OCI-LY1 (cell line): ENCODE results near the gene LYRM7.
"Not testable (repeated sequence)": the region's sequence is repeated elsewhere in the genome, so short reads cannot be mapped to it uniquely, and the experiment has no call there.

Experiments used
- H2AFZ ChIP-seq: fragments of 200-600 bp; sonication (generic), shearing (Covaris generic); 2 replicates; pipeline ENCODE4 v1.6.0; 2014; ENCODE audit warnings: antibody characterized with exemption, mild to moderate bottlenecking, low read length
- H3F3A ChIP-seq: fragments of 200-600 bp; sonication (generic), shearing (Covaris generic); 2 replicates; pipeline ENCODE4 v1.6.0; 2014; ENCODE audit warnings: mild to moderate bottlenecking, antibody characterized with exemption, low read length, moderate library complexity; ENCODE audit not compliant: insufficient read depth
- H3K27ac ChIP-seq: fragments of 200-600 bp; sonication (generic); 2 replicates; pipeline ENCODE4 v1.5.1; 2014; ENCODE audit warnings: low read length, mixed run types, mild to moderate bottlenecking, low read depth; ENCODE audit not compliant: poor library complexity, severe bottlenecking
- H3K27me3 ChIP-seq: fragments of 200-600 bp; sonication (generic); 2 replicates; pipeline ENCODE4 v1.6.0; 2014; ENCODE audit warnings: antibody characterized with exemption, mild to moderate bottlenecking, low read length, moderate library complexity; ENCODE audit not compliant: insufficient read depth
- H3K36me3 ChIP-seq: fragments of 200-600 bp; sonication (generic); 2 replicates; pipeline ENCODE4 v1.6.1; 2014; ENCODE audit warnings: mild to moderate bottlenecking, antibody characterized with exemption, low read length, moderate library complexity, mixed read lengths; ENCODE audit not compliant: insufficient read depth
- H3K4me1 ChIP-seq: fragments of 200-600 bp; sonication (generic); 2 replicates; pipeline ENCODE4 v1.5.1; 2014; ENCODE audit warnings: mild to moderate bottlenecking, low read length, moderate library complexity; ENCODE audit not compliant: insufficient read depth, severe bottlenecking
- H3K4me2 ChIP-seq: fragments of 200-600 bp; sonication (generic), shearing (Covaris generic); 2 replicates; pipeline ENCODE4 v1.6.1; 2014; ENCODE audit warnings: low read length
- H3K4me3 ChIP-seq: fragments of 200-600 bp; sonication (generic); 2 replicates; pipeline ENCODE4 v1.5.1; 2014; ENCODE audit warnings: low read length, low read depth, mild to moderate bottlenecking, mixed read lengths; ENCODE audit not compliant: poor library complexity, severe bottlenecking
- H3K79me2 ChIP-seq: fragments of 200-600 bp; shearing (Covaris generic); 2 replicates; pipeline ENCODE4 v1.6.1; 2016; ENCODE audit warnings: mixed run types, low read length, mixed read lengths; ENCODE audit not compliant: insufficient read depth
- H3K9ac ChIP-seq: fragments of 200-600 bp; sonication (generic), shearing (Covaris generic); 2 replicates; pipeline ENCODE4 v1.6.1; 2014; ENCODE audit warnings: mild to moderate bottlenecking, low read length, mixed read lengths
- H3K9me2 ChIP-seq: fragments of 200-600 bp; sonication (generic), shearing (Covaris generic); 2 replicates; pipeline ENCODE4 v1.6.1; 2014; ENCODE audit warnings: low read depth, mild to moderate bottlenecking, low read length, mixed read lengths
- H3K9me3 ChIP-seq: fragments of 200-600 bp; shearing (Covaris generic); 2 replicates; pipeline ENCODE4 v1.6.1; 2014; ENCODE audit warnings: low read length, mixed read lengths
- H4K20me1 ChIP-seq: fragments of 200-600 bp; sonication (generic), shearing (Covaris generic); 2 replicates; pipeline ENCODE4 v1.6.0; 2016; ENCODE audit warnings: mild to moderate bottlenecking, low read length; ENCODE audit not compliant: insufficient read depth
- EZH2 ChIP-seq: fragments of 200-600 bp; sonication (generic), shearing (Covaris generic); IDR thresholded peaks from 2 replicates; pipeline ENCODE4 v1.8.0; 2017; ENCODE audit warnings: borderline replicate concordance, mixed run types, mild to moderate bottlenecking, antibody characterized with exemption, low read length, moderate library complexity, mixed read lengths
- TF ChIP-seq, protein P1 (sequence below): fragments of 200-600 bp; sonication (generic), shearing (Covaris generic); IDR thresholded peaks from 2 replicates; pipeline ENCODE4 v1.5.1; 2017; ENCODE audit warnings: mild to moderate bottlenecking, antibody characterized with exemption, low read length, moderate library complexity, mixed read lengths

LYRM7 gene

DNA sequence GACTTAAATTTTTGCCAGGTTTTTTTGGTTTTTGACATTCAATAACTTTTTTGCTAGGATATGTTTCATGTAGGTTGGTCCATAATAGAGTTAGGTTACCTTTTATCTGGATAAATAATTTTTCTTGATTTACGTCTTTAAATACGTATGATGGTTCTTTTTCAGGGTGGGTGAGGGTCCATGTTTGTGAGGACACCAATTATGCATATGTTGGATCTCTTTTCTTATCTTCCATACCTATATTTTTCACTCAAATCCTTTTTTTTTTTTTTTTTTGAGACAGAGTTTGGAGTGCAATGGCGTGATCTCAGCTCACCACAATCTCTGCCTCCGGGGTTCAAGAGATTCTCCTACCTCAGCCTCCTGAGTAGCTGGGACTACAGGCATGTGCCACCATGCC is 75.8 kb downstream of the LYRM7 start:
- peaks cover 49% of the 10 kb centered on the region for H3K36me3 ChIP-seq
- H3K9ac ChIP-seq, result no peak overlapping the region
- no peak overlapping the region for H3K4me3 ChIP-seq
- H4K20me1 ChIP-seq, result no peaks in the 10 kb centered on the region
- H2AFZ ChIP-seq, result no peak overlapping the region
- H3F3A ChIP-seq, result no peaks in the 10 kb centered on the region; the same call in 1 of the 2 replicates
- no peaks in the 10 kb centered on the region for H3K27me3 ChIP-seq
- peaks cover 20% of the 10 kb centered on the region for H3K4me1 ChIP-seq
- TF ChIP-seq, protein P1, sequence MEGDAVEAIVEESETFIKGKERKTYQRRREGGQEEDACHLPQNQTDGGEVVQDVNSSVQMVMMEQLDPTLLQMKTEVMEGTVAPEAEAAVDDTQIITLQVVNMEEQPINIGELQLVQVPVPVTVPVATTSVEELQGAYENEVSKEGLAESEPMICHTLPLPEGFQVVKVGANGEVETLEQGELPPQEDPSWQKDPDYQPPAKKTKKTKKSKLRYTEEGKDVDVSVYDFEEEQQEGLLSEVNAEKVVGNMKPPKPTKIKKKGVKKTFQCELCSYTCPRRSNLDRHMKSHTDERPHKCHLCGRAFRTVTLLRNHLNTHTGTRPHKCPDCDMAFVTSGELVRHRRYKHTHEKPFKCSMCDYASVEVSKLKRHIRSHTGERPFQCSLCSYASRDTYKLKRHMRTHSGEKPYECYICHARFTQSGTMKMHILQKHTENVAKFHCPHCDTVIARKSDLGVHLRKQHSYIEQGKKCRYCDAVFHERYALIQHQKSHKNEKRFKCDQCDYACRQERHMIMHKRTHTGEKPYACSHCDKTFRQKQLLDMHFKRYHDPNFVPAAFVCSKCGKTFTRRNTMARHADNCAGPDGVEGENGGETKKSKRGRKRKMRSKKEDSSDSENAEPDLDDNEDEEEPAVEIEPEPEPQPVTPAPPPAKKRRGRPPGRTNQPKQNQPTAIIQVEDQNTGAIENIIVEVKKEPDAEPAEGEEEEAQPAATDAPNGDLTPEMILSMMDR, result no peak
- TF ChIP-seq EZH2, result no peak
- H3K4me2 ChIP-seq, result no peak overlapping the region
- H3K9me3 ChIP-seq, result no peaks in the 10 kb centered on the region
- H3K79me2 ChIP-seq, result no peaks in the 10 kb centered on the region
- H3K27ac ChIP-seq, result no peak overlapping the region
- H3K9me2 ChIP-seq, result no peaks in the 10 kb centered on the region

DNA sequence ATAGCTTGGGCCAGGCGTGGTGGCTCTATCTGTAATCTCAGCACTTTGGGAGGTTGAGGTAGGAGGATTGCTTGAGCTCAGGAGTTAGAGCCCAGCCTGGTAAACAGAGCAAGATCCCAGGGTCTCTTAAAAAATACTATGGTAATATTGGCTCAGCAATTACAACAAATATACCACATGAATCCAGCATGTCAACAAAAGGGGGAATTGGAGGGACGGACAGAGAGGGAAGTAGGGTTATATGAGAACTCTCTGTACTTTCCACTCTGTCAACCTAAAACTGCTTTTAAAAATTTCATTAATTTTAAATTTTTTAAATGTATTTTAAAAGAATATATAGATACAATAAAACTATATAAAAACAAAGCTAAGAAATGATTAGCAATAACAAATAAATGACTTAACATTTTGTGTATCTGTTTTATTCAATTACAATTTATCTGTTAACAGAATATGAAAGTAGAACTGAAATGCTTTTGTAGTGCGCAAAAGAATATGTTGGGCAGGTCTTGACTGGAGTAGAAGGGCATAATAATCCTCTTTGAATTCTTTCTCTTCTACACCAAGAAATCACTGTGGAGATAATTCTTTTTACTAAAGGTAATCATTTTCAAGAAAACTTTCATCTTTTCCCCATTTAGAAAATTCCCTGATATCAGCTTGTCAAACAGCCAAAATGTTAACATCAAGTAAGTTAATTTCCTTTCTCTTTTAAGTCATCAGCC is 80.2 kb downstream of the LYRM7 start:
- H3K79me2 ChIP-seq, result no peaks in the 10 kb centered on the region
- peak overlapping the region; percentile 92 for H3K27ac ChIP-seq
- no peak overlapping the region for H2AFZ ChIP-seq

DNA sequence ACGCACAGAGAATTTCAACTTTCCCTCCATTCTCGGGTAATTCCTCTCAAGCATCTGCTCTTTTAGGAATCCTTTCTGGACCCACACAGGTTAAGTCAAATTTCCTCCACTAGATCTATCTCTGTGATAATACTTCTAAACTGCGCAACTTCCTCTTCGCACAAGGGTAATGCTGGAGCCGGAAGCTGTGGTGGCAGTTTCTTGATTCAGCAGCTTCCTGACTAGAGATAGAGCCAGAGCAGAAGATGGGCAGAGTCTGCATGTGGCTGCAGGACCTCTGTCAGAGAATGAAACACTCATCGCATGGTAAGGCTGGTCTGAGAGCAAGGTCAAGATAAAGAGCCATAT is 82.1 kb downstream of the LYRM7 start:
- Histone ChIP-seq H3F3A (no peaks in the 10 kb centered on the region; the same call in 1 of the 2 replicates), H3K27me3 (no peaks in the 10 kb centered on the region), H2AFZ (peak overlapping the region; percentile 75; the same call in 1 of the 2 replicates), H3K9me3 (no peaks in the 10 kb centered on the region), H3K27ac (peak overlapping the region; percentile 92), H3K4me2 (peak overlapping the region; percentile 90), H3K9me2 (no peaks in the 10 kb centered on the region), H3K79me2 (no peaks in the 10 kb centered on the region), H3K4me3 (peak overlapping the region; percentile 63), H4K20me1 (no peaks in the 10 kb centered on the region), H3K4me1 (peaks cover 74% of the 10 kb centered on the region), H3K36me3 (peaks cover 18% of the 10 kb centered on the region), H3K9ac (peak overlapping the region; percentile 77)
- TF ChIP-seq, protein P1, result no peak
- no peak for TF ChIP-seq EZH2

More for the DNA sequence above, 80.2 kb downstream of the LYRM7 start:
- Histone ChIP-seq H4K20me1 (no peaks in the 10 kb centered on the region), H3F3A (no peaks in the 10 kb centered on the region; the same call in 1 of the 2 replicates), H3K4me2 (no peak overlapping the region; the same call in 1 of the 2 replicates), H3K4me1 (peaks cover 56% of the 10 kb centered on the region), H3K9ac (no peak overlapping the region), H3K9me3 (no peaks in the 10 kb centered on the region), H3K4me3 (no peak overlapping the region), H3K9me2 (no peaks in the 10 kb centered on the region), H3K36me3 (peaks cover 16% of the 10 kb centered on the region), H3K27me3 (no peaks in the 10 kb centered on the region)
- TF ChIP-seq, protein P1, result no peak
- no peak for TF ChIP-seq EZH2

DNA sequence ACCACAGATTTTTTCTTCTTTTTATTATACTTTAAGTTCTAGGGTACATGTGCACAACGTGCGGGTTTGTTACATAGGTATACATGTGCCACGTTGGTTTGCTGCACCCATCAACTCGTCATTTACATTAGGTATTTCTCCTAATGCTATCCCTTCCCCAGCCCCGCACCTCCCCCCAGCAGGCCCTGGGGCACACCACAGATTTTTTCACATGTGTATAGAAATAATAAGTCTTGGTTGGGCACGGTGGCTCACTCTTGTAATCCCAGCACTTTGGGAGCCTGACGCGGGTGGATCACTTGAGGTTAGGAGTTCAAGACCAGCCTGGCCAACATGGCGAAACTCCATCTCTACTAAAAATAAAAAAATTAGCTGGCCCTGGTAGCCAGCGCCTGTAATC is 83.3 kb downstream of the LYRM7 start:
- not testable (repeated sequence) for H3K9ac ChIP-seq, H3K9me2 ChIP-seq, H3K9me3 ChIP-seq, H3K27me3 ChIP-seq, H3F3A ChIP-seq, H3K4me2 ChIP-seq, H4K20me1 ChIP-seq, H3K79me2 ChIP-seq, H2AFZ ChIP-seq, H3K4me3 ChIP-seq
- Histone ChIP-seq H3K4me1 (peaks cover 87% of the 10 kb centered on the region), H3K36me3 (peaks cover 31% of the 10 kb centered on the region), H3K27ac (peak overlapping the region; percentile 92)
